Measurements from ENCODE around the gene DPF3.

The DPF3 gene

DNA sequence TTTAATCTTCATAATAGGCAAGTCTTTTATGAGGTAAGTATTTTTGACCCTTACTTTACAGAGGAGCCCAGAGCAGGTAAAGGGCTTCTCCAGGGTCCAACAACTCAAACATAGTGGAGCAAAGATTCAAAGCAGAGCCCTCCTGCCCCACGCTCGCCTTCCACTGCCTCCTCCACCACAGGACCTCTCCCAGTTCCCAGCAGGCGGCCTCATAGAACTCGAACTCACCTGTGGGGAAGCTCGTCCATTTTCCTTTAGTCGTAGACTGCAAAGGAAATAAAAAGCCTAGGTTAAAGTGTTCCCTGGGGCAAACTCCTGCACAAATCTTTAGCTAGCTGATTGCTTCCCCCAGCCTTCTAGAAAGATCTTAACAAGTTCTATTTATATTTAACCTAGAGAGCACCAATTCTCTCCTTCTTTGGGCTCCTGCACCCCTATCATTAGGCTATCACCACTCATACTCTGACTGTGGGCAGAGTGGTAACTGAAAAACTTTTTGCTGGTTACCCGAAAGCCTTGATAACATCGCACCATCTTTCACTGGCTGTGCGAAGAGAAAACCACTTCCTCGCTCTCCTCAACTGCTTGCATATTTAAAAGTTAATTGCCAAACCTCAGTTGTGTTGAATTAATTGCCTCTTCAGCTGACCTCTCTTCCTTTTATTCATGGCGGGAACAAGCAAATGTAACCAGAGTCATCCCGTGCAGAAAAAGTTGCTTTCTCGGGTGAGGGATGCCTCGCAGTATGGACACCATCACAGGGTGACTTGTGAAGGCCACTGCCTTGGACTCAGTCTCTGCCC, 299.6 kb downstream of the DPF3 start:
- Histone ChIP-seq H3K23ac (ENCODE audit: low read depth, low read length, poor library complexity) (no peak overlapping the region), H2BK15ac (ENCODE audit: low read length) (no peak overlapping the region), H3K9ac (ENCODE audit: low read depth, low read length, poor library complexity) (no peak overlapping the region), H3K4me1 (ENCODE audit: control insufficient read depth in 2 of 2, insufficient read depth in 1 of 2, low read depth in 1 of 2, low read length in 2 of 2) (no peaks in the 10 kb centered on the region), H3K4me3 (ENCODE audit: low read length in 2 of 2) (no peak overlapping the region), H2BK12ac (ENCODE audit: low read length) (no peak overlapping the region), H3K27ac (replicated peaks; ENCODE audit: low read length) (no peak overlapping the region), H2BK120ac (ENCODE audit: low read depth, low read length) (no peak overlapping the region), H2AFZ (ENCODE audit: low read length) (no peak overlapping the region), H4K8ac (ENCODE audit: low read depth, low read length) (no peak overlapping the region), H3K9me3 (replicated peaks in 1 of 2; ENCODE audit: control insufficient read depth in 2 of 2, insufficient read depth in 1 of 2, low read depth in 1 of 2, low read length in 2 of 2) (no peaks in the 10 kb centered on the region), H3K27me3 (ENCODE audit: control insufficient read depth in 3 of 3, insufficient read depth in 3 of 3, low read depth in 1 of 3, low read length in 3 of 3) (no peaks in the 10 kb centered on the region), H2BK5ac (ENCODE audit: low read length) (no peak overlapping the region), H4K91ac (ENCODE audit: low read depth, low read length, poor library complexity) (no peak overlapping the region), H3K36me3 (replicated peaks in 1 of 2; ENCODE audit: control insufficient read depth in 2 of 2, insufficient read depth in 2 of 2, low read length in 2 of 2) (no peaks in the 10 kb centered on the region), H3K14ac (ENCODE audit: low read length) (no peak overlapping the region), H3K4ac (ENCODE audit: low read length) (no peak overlapping the region), H3K79me1 (ENCODE audit: low read depth, low read length) (no peaks in the 10 kb centered on the region), H2AK5ac (ENCODE audit: low read depth, low read length) (no peak overlapping the region), H3K18ac (ENCODE audit: low read length) (no peak overlapping the region), H3K4me2 (ENCODE audit: insufficient read depth, low read length, poor library complexity, severe bottlenecking) (no peak overlapping the region)
- no CpG with 5 or more reads among the region's 14 CpGs for WGBS, 2 donors (ENCODE audit: extremely low coverage in 2 of 2, insufficient read length in 2 of 2, insufficient replicate concordance in 1 of 2)
- DNase-seq (ENCODE audit: low spot score), result no peak

DNA sequence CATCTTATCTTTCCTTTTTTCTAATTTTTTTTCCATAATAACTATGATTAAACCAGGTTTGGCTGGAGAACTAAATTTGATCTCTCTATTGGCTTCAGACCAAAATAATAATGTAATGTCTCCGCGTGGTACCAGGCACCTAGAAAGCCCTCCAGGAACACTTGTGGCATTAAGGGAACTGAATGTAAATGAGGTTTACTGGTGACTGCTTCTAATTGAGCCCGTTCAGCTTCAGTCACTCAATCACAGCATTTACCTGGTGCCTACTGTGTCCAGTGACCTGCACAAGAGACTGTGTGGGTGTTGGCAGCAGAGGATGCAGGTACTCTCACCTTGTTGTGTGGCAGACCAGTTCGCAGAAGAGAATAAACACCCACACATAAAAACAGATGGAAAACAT, 302.5 kb downstream of the DPF3 start:
- no peak overlapping the region for H3K4me2 ChIP-seq (ENCODE audit: insufficient read depth, low read length, poor library complexity, severe bottlenecking)
- DNase-seq (ENCODE audit: low spot score), result no peak
- no peak overlapping the region for H3K14ac ChIP-seq (ENCODE audit: low read length)
- no peaks in the 10 kb centered on the region for H3K27me3 ChIP-seq (ENCODE audit: control insufficient read depth in 3 of 3, insufficient read depth in 3 of 3, low read depth in 1 of 3, low read length in 3 of 3)
- H3K23ac ChIP-seq (ENCODE audit: low read depth, low read length, poor library complexity), result no peak overlapping the region
- H2BK12ac ChIP-seq (ENCODE audit: low read length), result no peak overlapping the region
- H2AFZ ChIP-seq (ENCODE audit: low read length), result no peak overlapping the region
- H4K91ac ChIP-seq (ENCODE audit: low read depth, low read length, poor library complexity), result no peak overlapping the region
- no peak overlapping the region for H3K9ac ChIP-seq (ENCODE audit: low read depth, low read length, poor library complexity)
- no peak overlapping the region for H2AK5ac ChIP-seq (ENCODE audit: low read depth, low read length)
- no peak overlapping the region for H2BK5ac ChIP-seq (ENCODE audit: low read length)
- H3K9me3 ChIP-seq (replicated peaks in 1 of 2; ENCODE audit: control insufficient read depth in 2 of 2, insufficient read depth in 1 of 2, low read depth in 1 of 2, low read length in 2 of 2), result no peaks in the 10 kb centered on the region
- no peaks in the 10 kb centered on the region for H3K79me1 ChIP-seq (ENCODE audit: low read depth, low read length)
- no peaks in the 10 kb centered on the region for H3K36me3 ChIP-seq (replicated peaks in 1 of 2; ENCODE audit: control insufficient read depth in 2 of 2, insufficient read depth in 2 of 2, low read length in 2 of 2)
- no peak overlapping the region for H3K18ac ChIP-seq (ENCODE audit: low read length)
- no peak overlapping the region for H3K4me3 ChIP-seq (ENCODE audit: low read length in 2 of 2)
- H2BK15ac ChIP-seq (ENCODE audit: low read length), result no peak overlapping the region
- no peak overlapping the region for H4K8ac ChIP-seq (ENCODE audit: low read depth, low read length)
- H2BK120ac ChIP-seq (ENCODE audit: low read depth, low read length), result no peak overlapping the region
- WGBS, 2 donors (ENCODE audit: extremely low coverage in 2 of 2, insufficient read length in 2 of 2, insufficient replicate concordance in 1 of 2), result no CpG with 5 or more reads among the region's 4 CpGs
- H3K4ac ChIP-seq (ENCODE audit: low read length), result no peak overlapping the region
- H3K4me1 ChIP-seq (ENCODE audit: control insufficient read depth in 2 of 2, insufficient read depth in 1 of 2, low read depth in 1 of 2, low read length in 2 of 2), result no peaks in the 10 kb centered on the region
- H3K27ac ChIP-seq (replicated peaks; ENCODE audit: low read length), result no peak overlapping the region

GRCh38 chr14:72590577-72590976, 303.3 kb downstream of the DPF3 start:
- H4K91ac ChIP-seq (ENCODE audit: low read depth, low read length, poor library complexity), result no peak overlapping the region
- no peak overlapping the region for H3K14ac ChIP-seq (ENCODE audit: low read length)
- no peaks in the 10 kb centered on the region for H3K27me3 ChIP-seq (ENCODE audit: control insufficient read depth in 3 of 3, insufficient read depth in 3 of 3, low read depth in 1 of 3, low read length in 3 of 3)
- no peak overlapping the region for H2BK5ac ChIP-seq (ENCODE audit: low read length)
- DNase-seq (ENCODE audit: low spot score), result no peak
- H3K79me1 ChIP-seq (ENCODE audit: low read depth, low read length), result no peaks in the 10 kb centered on the region
- no peak overlapping the region for H4K8ac ChIP-seq (ENCODE audit: low read depth, low read length)
- H3K27ac ChIP-seq (replicated peaks; ENCODE audit: low read length), result no peak overlapping the region
- H2AK5ac ChIP-seq (ENCODE audit: low read depth, low read length), result no peak overlapping the region
- H3K4me1 ChIP-seq (ENCODE audit: control insufficient read depth in 2 of 2, insufficient read depth in 1 of 2, low read depth in 1 of 2, low read length in 2 of 2), result no peaks in the 10 kb centered on the region
- H2BK15ac ChIP-seq (ENCODE audit: low read length), result no peak overlapping the region
- H3K18ac ChIP-seq (ENCODE audit: low read length), result no peak overlapping the region
- no peak overlapping the region for H3K9ac ChIP-seq (ENCODE audit: low read depth, low read length, poor library complexity)
- no peaks in the 10 kb centered on the region for H3K9me3 ChIP-seq (replicated peaks in 1 of 2; ENCODE audit: control insufficient read depth in 2 of 2, insufficient read depth in 1 of 2, low read depth in 1 of 2, low read length in 2 of 2)
- WGBS, 2 donors (ENCODE audit: extremely low coverage in 2 of 2, insufficient read length in 2 of 2, insufficient replicate concordance in 1 of 2), result no CpG with 5 or more reads among the region's 7 CpGs
- no peak overlapping the region for H2BK12ac ChIP-seq (ENCODE audit: low read length)
- H3K23ac ChIP-seq (ENCODE audit: low read depth, low read length, poor library complexity), result no peak overlapping the region
- H2BK120ac ChIP-seq (ENCODE audit: low read depth, low read length), result no peak overlapping the region
- no peak overlapping the region for H3K4me3 ChIP-seq (ENCODE audit: low read length in 2 of 2)
- H3K4ac ChIP-seq (ENCODE audit: low read length), result no peak overlapping the region
- H2AFZ ChIP-seq (ENCODE audit: low read length), result no peak overlapping the region
- no peak overlapping the region for H3K4me2 ChIP-seq (ENCODE audit: insufficient read depth, low read length, poor library complexity, severe bottlenecking)
- H3K36me3 ChIP-seq (replicated peaks in 1 of 2; ENCODE audit: control insufficient read depth in 2 of 2, insufficient read depth in 2 of 2, low read length in 2 of 2), result no peaks in the 10 kb centered on the region

- H3K4me1 ChIP-seq (ENCODE audit: control insufficient read depth in 2 of 2, insufficient read depth in 1 of 2, low read depth in 1 of 2, low read length in 2 of 2), result no peaks in the 10 kb centered on the region
- H3K9ac ChIP-seq (ENCODE audit: low read depth, low read length, poor library complexity), result no peak overlapping the region
- no peak overlapping the region for H2AFZ ChIP-seq (ENCODE audit: low read length)
- H2AK5ac ChIP-seq (ENCODE audit: low read depth, low read length), result no peak overlapping the region
- no peak for DNase-seq (ENCODE audit: low spot score)
- H2BK5ac ChIP-seq (ENCODE audit: low read length), result no peak overlapping the region
- no peak overlapping the region for H3K23ac ChIP-seq (ENCODE audit: low read depth, low read length, poor library complexity)
- no peak overlapping the region for H3K4me2 ChIP-seq (ENCODE audit: insufficient read depth, low read length, poor library complexity, severe bottlenecking)
- no peak overlapping the region for H3K18ac ChIP-seq (ENCODE audit: low read length)
- no peaks in the 10 kb centered on the region for H3K27me3 ChIP-seq (ENCODE audit: control insufficient read depth in 3 of 3, insufficient read depth in 3 of 3, low read depth in 1 of 3, low read length in 3 of 3)
- H3K36me3 ChIP-seq (replicated peaks in 1 of 2; ENCODE audit: control insufficient read depth in 2 of 2, insufficient read depth in 2 of 2, low read length in 2 of 2), result no peaks in the 10 kb centered on the region
- no peak overlapping the region for H2BK12ac ChIP-seq (ENCODE audit: low read length)
- no peak overlapping the region for H3K14ac ChIP-seq (ENCODE audit: low read length)
- no peak overlapping the region for H4K8ac ChIP-seq (ENCODE audit: low read depth, low read length)
- no peak overlapping the region for H4K91ac ChIP-seq (ENCODE audit: low read depth, low read length, poor library complexity)
- no peak overlapping the region for H3K4me3 ChIP-seq (ENCODE audit: low read length in 2 of 2)
- no peaks in the 10 kb centered on the region for H3K79me1 ChIP-seq (ENCODE audit: low read depth, low read length)
- no peak overlapping the region for H3K4ac ChIP-seq (ENCODE audit: low read length)
- no peak overlapping the region for H2BK120ac ChIP-seq (ENCODE audit: low read depth, low read length)
- no peak overlapping the region for H3K27ac ChIP-seq (replicated peaks; ENCODE audit: low read length)
- no peaks in the 10 kb centered on the region for H3K9me3 ChIP-seq (replicated peaks in 1 of 2; ENCODE audit: control insufficient read depth in 2 of 2, insufficient read depth in 1 of 2, low read depth in 1 of 2, low read length in 2 of 2)
- no peak overlapping the region for H2BK15ac ChIP-seq (ENCODE audit: low read length)
Measured at GRCh38 chr14:72589652-72590051, 304.2 kb downstream of the DPF3 start.

Data from neuronal stem cell (in vitro differentiated cells).